ELR (cell line): ENCODE data around the gene ANXA2R.
"Not testable (repeated sequence)": the region's sequence is repeated elsewhere in the genome, so short reads cannot be mapped to it uniquely, and the experiment has no call there.

Experiments used
- DNase-seq: peaks from one replicate; pipeline ENCODE4 v3.0.0-alpha.2; 2015; ENCODE audit warnings: low read depth

Gene ANXA2R

GRCh38 chr5:43040287-43041098, at the start of gene ANXA2R:
ANXA2R (minus strand) TSS chr5:43040319; CDS start chr5:43040046, 273 bp downstream.
- DNase-seq: peak; percentile 95

GRCh38 chr5:43086118-43086908, 46.2 kb upstream of the ANXA2R start:
- not testable (repeated sequence) for DNase-seq

GRCh38 chr5:43085453-43085852, 45.3 kb upstream of the ANXA2R start:
- no peak for DNase-seq

- peak; percentile 12 for DNase-seq
These were observed 44.3 kb upstream of the ANXA2R start for GRCh38 chr5:43084468-43084867.

- DNase-seq: not testable (repeated sequence)
These were observed 41.2 kb upstream of the ANXA2R start for GRCh38 chr5:43081345-43081744.

- peak; percentile 75 for DNase-seq
These were observed 38.8 kb upstream of the ANXA2R start for GRCh38 chr5:43078956-43079355.

- DNase-seq: not testable (repeated sequence)
These were observed 37.5 kb upstream of the ANXA2R start for GRCh38 chr5:43077446-43078191.

GRCh38 chr5:43075319-43076293, 35.5 kb upstream of the ANXA2R start:
- no peak for DNase-seq

- no peak for DNase-seq
These were observed 34.8 kb upstream of the ANXA2R start for GRCh38 chr5:43074987-43075318.

GRCh38 chr5:43073597-43074546, 33.8 kb upstream of the ANXA2R start:
- DNase-seq: peak; percentile 65

GRCh38 chr5:43069401-43069720, 29.2 kb upstream of the ANXA2R start:
- not testable (repeated sequence) for DNase-seq

- DNase-seq: peak; percentile 17
These were observed 27.9 kb upstream of the ANXA2R start for GRCh38 chr5:43068037-43068436.

- DNase-seq: peak; percentile 98
These were observed 27.0 kb upstream of the ANXA2R start for GRCh38 chr5:43066799-43067741.

GRCh38 chr5:43065948-43066798, 26.1 kb upstream of the ANXA2R start:
- DNase-seq: peak; percentile 74

GRCh38 chr5:43065387-43065947, 25.3 kb upstream of the ANXA2R start:
- DNase-seq: peak; percentile 55

GRCh38 chr5:43063721-43064171, 23.6 kb upstream of the ANXA2R start:
- DNase-seq: peak; percentile 42

GRCh38 chr5:43061352-43062075, 21.4 kb upstream of the ANXA2R start:
- DNase-seq: no peak
